ENCODE results near the gene STK32B. TPM values are rescaled to one million over a fixed set of nuclear protein-coding genes. Genes with fewer than 3 reads are reported as not detected.

STK32B gene
- total and polyA plus RNA-seq, 9 donors, result 0.35 to 3.0 (median 1.2) TPM

DNA sequence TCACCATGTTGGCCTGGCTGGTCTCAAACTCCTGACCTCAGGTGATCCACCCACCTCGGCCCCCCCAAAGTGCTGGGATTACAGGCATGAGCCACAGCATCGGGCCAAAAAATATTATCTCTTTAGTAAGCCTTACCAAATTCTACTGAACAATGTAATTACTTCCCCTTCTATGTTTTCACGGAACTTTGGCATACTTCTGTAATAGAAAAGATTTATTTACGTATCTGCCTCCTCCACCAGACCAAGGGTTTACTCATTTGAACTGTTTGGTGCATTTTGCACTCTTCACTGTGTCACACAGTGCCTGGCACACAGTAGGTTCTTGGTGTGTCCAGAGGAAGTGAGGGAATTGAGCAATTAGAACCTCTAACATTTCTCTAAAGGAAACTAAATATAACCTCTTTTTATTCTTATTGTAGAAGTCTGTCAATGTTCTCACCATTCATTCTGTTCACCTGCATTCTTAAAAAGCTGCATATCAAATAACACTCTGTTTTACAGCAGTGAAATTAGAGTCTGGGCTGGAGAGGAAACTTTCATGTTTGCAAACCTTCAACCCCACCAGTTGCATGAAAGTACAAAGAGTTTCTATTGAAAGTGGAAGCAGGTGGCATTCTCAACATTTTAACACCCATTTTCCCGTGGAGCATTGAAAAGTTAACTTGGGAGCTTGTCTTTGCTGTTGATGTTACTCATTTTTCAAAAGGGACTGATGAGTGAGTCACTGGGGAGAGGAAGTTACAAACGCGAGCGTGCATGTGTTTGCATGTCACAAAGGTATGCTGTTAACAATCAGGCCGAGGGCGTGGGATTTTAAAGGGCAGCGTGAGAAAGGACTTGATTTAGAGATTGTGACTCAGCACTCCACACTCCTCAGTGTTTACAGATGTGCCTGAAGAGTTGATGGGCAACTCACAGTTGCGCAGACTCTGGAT, 314.1 kb downstream of the STK32B start:
- no peak for TF ChIP-seq POLR2A (IDR thresholded peaks at IDR 0.05)
- TF ChIP-seq EP300 (IDR thresholded peaks at IDR 0.05), result no peak
- TF ChIP-seq, protein P1, sequence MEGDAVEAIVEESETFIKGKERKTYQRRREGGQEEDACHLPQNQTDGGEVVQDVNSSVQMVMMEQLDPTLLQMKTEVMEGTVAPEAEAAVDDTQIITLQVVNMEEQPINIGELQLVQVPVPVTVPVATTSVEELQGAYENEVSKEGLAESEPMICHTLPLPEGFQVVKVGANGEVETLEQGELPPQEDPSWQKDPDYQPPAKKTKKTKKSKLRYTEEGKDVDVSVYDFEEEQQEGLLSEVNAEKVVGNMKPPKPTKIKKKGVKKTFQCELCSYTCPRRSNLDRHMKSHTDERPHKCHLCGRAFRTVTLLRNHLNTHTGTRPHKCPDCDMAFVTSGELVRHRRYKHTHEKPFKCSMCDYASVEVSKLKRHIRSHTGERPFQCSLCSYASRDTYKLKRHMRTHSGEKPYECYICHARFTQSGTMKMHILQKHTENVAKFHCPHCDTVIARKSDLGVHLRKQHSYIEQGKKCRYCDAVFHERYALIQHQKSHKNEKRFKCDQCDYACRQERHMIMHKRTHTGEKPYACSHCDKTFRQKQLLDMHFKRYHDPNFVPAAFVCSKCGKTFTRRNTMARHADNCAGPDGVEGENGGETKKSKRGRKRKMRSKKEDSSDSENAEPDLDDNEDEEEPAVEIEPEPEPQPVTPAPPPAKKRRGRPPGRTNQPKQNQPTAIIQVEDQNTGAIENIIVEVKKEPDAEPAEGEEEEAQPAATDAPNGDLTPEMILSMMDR (IDR thresholded peaks at IDR 0.05), result no peak
- 47 to 62% (median 50%) methylated on average over 12 of the region's 12 CpGs for WGBS, 3 donors
- Histone ChIP-seq H3K36me3 (no peaks in the 10 kb centered on the region), H3K27ac (no peak overlapping the region), H3K4me3 (no peak overlapping the region), H3K4me1 (ENCODE audit: insufficient read depth) (no peaks in the 10 kb centered on the region), H3K9me3 (no peaks in the 10 kb centered on the region), H3K27me3 (no peaks in the 10 kb centered on the region)
- intact Hi-C loops (cut with DNase I), result no loop called here
- DNase-seq, result no peak

DNA sequence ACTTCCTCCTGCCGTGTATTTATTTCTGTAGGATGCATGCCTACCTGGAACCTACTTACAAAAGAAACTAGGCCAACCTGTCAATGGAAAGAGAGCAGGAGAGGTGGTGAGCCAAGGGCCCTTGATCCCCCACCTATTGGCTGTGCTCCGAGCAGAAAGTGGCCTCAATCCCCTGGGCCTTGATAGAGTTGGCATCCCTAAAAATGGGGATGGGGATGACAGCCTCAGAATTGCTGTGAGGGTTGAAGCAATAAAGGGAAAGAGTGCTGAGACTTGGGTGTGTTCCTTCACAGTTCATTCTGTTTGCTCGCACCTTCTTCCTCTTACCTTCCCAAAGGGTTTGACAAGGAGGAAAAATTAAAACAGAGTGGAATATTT, 314.7 kb downstream of the STK32B start:
- no peaks in the 10 kb centered on the region for H3K27me3 ChIP-seq
- WGBS, 3 donors, result 80 to 91% (median 83%) methylated on average over 3 of the region's 3 CpGs
- H3K9me3 ChIP-seq, result no peaks in the 10 kb centered on the region
- TF ChIP-seq POLR2A (IDR thresholded peaks at IDR 0.05) (no peak), EP300 (IDR thresholded peaks at IDR 0.05) (no peak)
- TF ChIP-seq, protein P1 (IDR thresholded peaks at IDR 0.05), result no peak
- DNase-seq, result no peak
- intact Hi-C loops (cut with DNase I), result no loop called here
- no peaks in the 10 kb centered on the region for H3K4me1 ChIP-seq (ENCODE audit: insufficient read depth)
- no peaks in the 10 kb centered on the region for H3K36me3 ChIP-seq
- no peak overlapping the region for H3K4me3 ChIP-seq
- no peak overlapping the region for H3K27ac ChIP-seq

DNA sequence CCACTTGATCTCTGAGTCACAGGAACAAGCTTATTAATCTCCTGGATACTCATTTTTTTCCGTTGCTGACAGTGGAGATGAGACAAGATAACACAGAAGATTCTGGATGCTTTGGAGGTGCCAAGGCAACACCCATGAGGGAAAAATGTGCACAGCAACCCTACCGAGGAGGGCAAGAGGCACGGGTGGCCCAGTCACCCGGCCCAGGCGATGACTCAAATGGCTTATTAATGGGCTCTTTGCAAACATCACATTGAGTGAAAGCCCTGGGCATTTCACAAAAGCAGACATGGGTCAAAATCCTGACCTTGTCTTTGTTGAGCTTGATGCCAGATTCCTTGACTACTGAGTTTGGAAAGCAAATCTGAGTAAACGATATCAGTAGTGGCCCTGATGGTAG, 315.1 kb downstream of the STK32B start:
- H3K4me3 ChIP-seq, result no peak overlapping the region
- no peaks in the 10 kb centered on the region for H3K36me3 ChIP-seq
- H3K4me1 ChIP-seq (ENCODE audit: insufficient read depth), result no peaks in the 10 kb centered on the region
- 75 to 85% (median 79%) methylated on average over 6 of the region's 6 CpGs for WGBS, 3 donors
- H3K9me3 ChIP-seq, result no peaks in the 10 kb centered on the region
- intact Hi-C loops (cut with DNase I), result no loop called here
- H3K27ac ChIP-seq, result no peak overlapping the region
- no peaks in the 10 kb centered on the region for H3K27me3 ChIP-seq
- TF ChIP-seq POLR2A (IDR thresholded peaks at IDR 0.05) (no peak), EP300 (IDR thresholded peaks at IDR 0.05) (no peak)
- TF ChIP-seq, protein P1 (IDR thresholded peaks at IDR 0.05), result no peak
- no peak for DNase-seq

DNA sequence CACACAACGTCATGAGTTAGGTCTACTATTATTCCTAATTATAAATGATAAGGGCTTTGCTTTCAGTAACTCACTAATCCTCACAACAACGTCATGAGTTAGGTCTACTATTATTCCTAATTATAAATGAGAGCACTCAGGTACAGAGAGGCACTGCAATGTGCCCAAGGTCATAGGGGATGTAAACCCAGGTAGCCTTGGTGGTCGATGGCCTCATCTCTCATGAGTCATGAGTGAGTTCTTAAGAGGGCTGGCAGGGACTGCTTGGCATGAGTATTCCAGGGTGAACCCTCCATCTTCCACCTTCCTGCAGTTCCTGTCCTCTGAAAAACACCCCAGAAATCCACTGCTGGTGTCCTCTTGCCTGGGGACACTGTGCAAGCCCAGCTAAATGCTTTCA, 317.1 kb downstream of the STK32B start:
- H3K27ac ChIP-seq, result no peak overlapping the region
- no peaks in the 10 kb centered on the region for H3K36me3 ChIP-seq
- no peaks in the 10 kb centered on the region for H3K9me3 ChIP-seq
- no peak for DNase-seq
- intact Hi-C loops (cut with DNase I), result loop anchor here in 1 of 4 donors (2.0 kb wide), 1 partner anchor 20 kb away; no protein-coding TSS in a partner anchor
- TF ChIP-seq EP300 (IDR thresholded peaks at IDR 0.05), result no peak
- H3K27me3 ChIP-seq, result no peaks in the 10 kb centered on the region
- 80 to 88% (median 83%) methylated on average over 3 of the region's 3 CpGs for WGBS, 3 donors
- H3K4me1 ChIP-seq (ENCODE audit: insufficient read depth), result no peaks in the 10 kb centered on the region
- H3K4me3 ChIP-seq, result no peak overlapping the region

DNA sequence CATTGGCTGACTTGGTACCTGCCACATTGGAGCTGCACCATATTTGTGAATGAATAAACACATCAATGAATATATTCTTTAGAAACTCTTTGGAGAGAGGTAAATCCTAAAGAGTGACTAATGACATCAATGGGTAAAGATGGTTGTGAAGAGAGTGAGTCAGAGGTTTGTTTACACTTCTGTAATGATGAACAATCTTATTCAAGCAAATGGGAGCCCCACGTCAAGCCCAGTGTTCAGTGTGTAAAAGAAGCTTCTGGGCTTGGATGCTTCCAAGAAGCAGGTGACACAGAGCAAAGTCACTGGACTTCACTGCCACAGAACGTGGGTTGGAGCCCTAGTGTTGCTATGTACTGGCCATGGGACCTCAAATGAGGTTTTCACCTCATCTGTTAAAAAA, 319.0 kb downstream of the STK32B start:
- WGBS, 3 donors, result 58 to 74% (median 68%) methylated on average over 2 of the region's 2 CpGs
- Histone ChIP-seq H3K9me3 (no peaks in the 10 kb centered on the region), H3K4me1 (ENCODE audit: insufficient read depth) (no peaks in the 10 kb centered on the region), H3K27me3 (no peaks in the 10 kb centered on the region), H3K27ac (no peak overlapping the region), H3K4me3 (no peak overlapping the region), H3K36me3 (no peaks in the 10 kb centered on the region)
- intact Hi-C loops (cut with DNase I), result no loop called here
- DNase-seq, result no peak
- TF ChIP-seq POLR2A (IDR thresholded peaks at IDR 0.05), result no peak
